GM18907 (cell line): ENCODE measurements around the gene SHISA3.

ENCODE experiments used
- ATAC-seq: cut with Tn5 transposase; IDR thresholded peaks from one replicate; pipeline ENCODE4 v1.9.1; 2021; ENCODE audit warnings: mild to moderate bottlenecking, moderate library complexity; ENCODE audit not compliant: unreplicated experiment

SHISA3 gene

GRCh38 chr4:42440083-42440482, 42.8 kb downstream of the SHISA3 start:
- ATAC-seq: no peak

- no peak for ATAC-seq
These were observed 45.3 kb downstream of the SHISA3 start for GRCh38 chr4:42442601-42443000.

- ATAC-seq: no peak
These were observed 47.8 kb downstream of the SHISA3 start for GRCh38 chr4:42445038-42445437.

DNA sequence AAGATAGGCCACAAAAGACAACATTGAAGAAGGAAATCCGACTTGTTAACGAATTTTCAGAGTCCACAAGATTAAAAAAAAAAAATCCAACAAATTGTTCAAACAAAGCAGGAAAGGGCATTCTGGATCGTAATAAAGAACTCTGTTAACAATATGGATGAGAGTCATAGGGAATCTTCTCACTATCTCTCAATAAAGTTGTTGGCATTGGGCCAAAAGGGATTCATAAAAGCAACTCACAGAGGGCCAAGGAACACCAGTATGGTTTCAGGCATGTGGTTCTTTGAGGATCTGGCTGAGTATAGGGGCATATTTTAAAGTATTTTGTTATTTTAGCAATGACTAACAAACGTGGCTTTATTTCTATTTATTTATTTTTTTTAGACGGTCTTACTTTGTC, 49.5 kb downstream of the SHISA3 start:
- no peak for ATAC-seq
